ENCODE data around the gene ZDHHC12.

GRCh38 chr9:128750926-128751595 lies 27.1 kb upstream of the ZDHHC12 start:
- no peak for TF ChIP-seq ATF3 (CRISPR knock-in tag; IDR thresholded peaks at IDR 0.05)
- no peak for TF ChIP-seq NCOR1 (IDR thresholded peaks at IDR 0.05; ENCODE audit: borderline replicate concordance, low read length)
- no peak for TF ChIP-seq PLRG1 (conservative IDR thresholded peaks at IDR 0.05)
- no peak for TF ChIP-seq CTCF (CRISPR knock-in tag; IDR thresholded peaks at IDR 0.05)
- no peak for TF ChIP-seq HNF4A (CRISPR knock-in tag; IDR thresholded peaks at IDR 0.05)
- no peak for TF ChIP-seq EHMT2 (IDR thresholded peaks at IDR 0.05; ENCODE audit: borderline replicate concordance, low read depth, low read length)
- no peak for TF ChIP-seq STAG1 (CRISPR knock-in tag; IDR thresholded peaks at IDR 0.05)
- no peak for TF ChIP-seq GLI4 (CRISPR knock-in tag; IDR thresholded peaks at IDR 0.05; ENCODE audit: borderline replicate concordance)
- TF ChIP-seq NFYB (CRISPR knock-in tag; IDR thresholded peaks at IDR 0.05) = no peak
- TF ChIP-seq RBM39 (IDR thresholded peaks at IDR 0.05; ENCODE audit: low read depth, low read length, poor library complexity, severe bottlenecking) = no peak
- no peak for TF ChIP-seq JUN (CRISPR knock-in tag; IDR thresholded peaks at IDR 0.05)
- no peak for TF ChIP-seq TRIM22 (IDR thresholded peaks at IDR 0.05)

Data from HepG2 (cell line).